NCI-H524 (cell line): ENCODE measurements around the gene TADA3.
A peak's percentile ranks its signal among the peaks of the same experiment; 100 is the strongest.

Source experiments
- DNase-seq, 2 experiments: peaks; one replicate each; lab custom pipeline; 2025; lab: John Stamatoyannopoulos, UW

TADA3 gene

GRCh38 chr3:9809615-9810432 is 17.6 kb upstream of the TADA3 start, which contains the start of gene TTLL3:
Gene TTLL3, plus strand, starts transcription at chr3:9810262. Its CDS starts 400 bp downstream, at chr3:9810662.
- peak; percentile 36 to 49 for DNase-seq

- DNase-seq, result peak; percentile 34 to 60
Measured at GRCh38 chr3:9809239-9809614, 17.0 kb upstream of the TADA3 start.

- DNase-seq, result peak; percentile 22 to 68
Measured at GRCh38 chr3:9808345-9809037, 16.2 kb upstream of the TADA3 start.

- DNase-seq, result no peak
Measured at GRCh38 chr3:9807981-9808344, 15.7 kb upstream of the TADA3 start.

GRCh38 chr3:9806688-9807589 is 14.7 kb upstream of the TADA3 start:
- peak in 1 of 2 experiments; percentile 13 for DNase-seq

GRCh38 chr3:9806137-9806536 is 13.9 kb upstream of the TADA3 start:
- no peak for DNase-seq

GRCh38 chr3:9804996-9805395 is 12.7 kb upstream of the TADA3 start:
- DNase-seq, result no peak

- no peak for DNase-seq
Measured at GRCh38 chr3:9803494-9803893, 11.2 kb upstream of the TADA3 start.

- no peak for DNase-seq
Measured at GRCh38 chr3:9800529-9800928, 8.3 kb upstream of the TADA3 start.

- DNase-seq, result no peak
Measured at GRCh38 chr3:9797196-9797945, 5.1 kb upstream of the TADA3 start.

- no peak for DNase-seq
Measured at GRCh38 chr3:9795207-9795606, 2.9 kb upstream of the TADA3 start.

GRCh38 chr3:9794400-9794799 is 2.1 kb upstream of the TADA3 start:
- DNase-seq, result no peak

- no peak for DNase-seq
Measured at GRCh38 chr3:9793161-9793781, 998 bp upstream of the TADA3 start.

GRCh38 chr3:9791790-9792404 is 376 bp downstream of the TADA3 start:
- no peak for DNase-seq

GRCh38 chr3:9791127-9791526 is 1.1 kb downstream of the TADA3 start:
- DNase-seq, result no peak

GRCh38 chr3:9787714-9788113 is 4.6 kb downstream of the TADA3 start:
- no peak for DNase-seq

GRCh38 chr3:9786825-9787669 is 5.2 kb downstream of the TADA3 start:
- DNase-seq, result no peak

GRCh38 chr3:9786209-9786739 is 6.0 kb downstream of the TADA3 start:
- DNase-seq, result no peak

- no peak for DNase-seq
Measured at GRCh38 chr3:9785602-9786001, 6.7 kb downstream of the TADA3 start.

GRCh38 chr3:9784965-9785364 is 7.3 kb downstream of the TADA3 start:
- DNase-seq, result no peak
